Tibial nerve (tissue), 4 donors: ENCODE results near the gene S100A6. TPM values are rescaled to one million over a fixed set of nuclear protein-coding genes. Genes with fewer than 3 reads are reported as not detected.

Source experiments
- DNase-seq, 2 donors: peaks; one replicate each; pipeline ENCODE4 v3.0.0-alpha.2; 2019; ENCODE audit warnings: low spot score in 2 of 2
- H3K27ac ChIP-seq, 4 donors: fragments of 200-600 bp; sonication (generic) in 3 of 4; one replicate each; pipeline ENCODE4 v1.5.1; 2017 to 2019; ENCODE audit warnings: mild to moderate bottlenecking in 1 of 4
- H3K27me3 ChIP-seq, 2 donors: fragments of 200-600 bp; sonication (generic) in 1 of 2; one replicate each; pipeline versions ENCODE4 v1.5.1 to v1.6.0; 2017 to 2019
- H3K36me3 ChIP-seq, 3 donors: fragments of 200-600 bp; sonication (generic); one replicate each; pipeline ENCODE4 v1.5.1; 2018 to 2019
- H3K4me1 ChIP-seq, 4 donors: fragments of 200-600 bp; sonication (generic) in 3 of 4; one replicate each; pipeline ENCODE4 v1.5.1; 2017 to 2019
- H3K4me3 ChIP-seq, 4 donors: fragments of 200-600 bp; sonication (generic) in 3 of 4; one replicate each; pipeline ENCODE4 v1.5.1; 2017 to 2019; ENCODE audit warnings: mild to moderate bottlenecking in 1 of 4, moderate library complexity in 1 of 4
- H3K9me3 ChIP-seq, 4 donors: fragments of 200-600 bp; sonication (generic) in 3 of 4; one replicate each; pipeline ENCODE4 v1.5.1; 2017 to 2019
- EP300 ChIP-seq, 2 donors: sonication (generic); formaldehyde crosslinking; IDR thresholded peaks; one replicate each; pipeline ENCODE4 v1.6.1; 2017; ENCODE audit warnings: antibody characterized with exemption in 2 of 2, mild to moderate bottlenecking in 1 of 2
- POLR2A ChIP-seq, 2 donors: fragments of 450-650 bp; IDR thresholded peaks; one replicate each; pipeline ENCODE4 v1.6.1; 2017; ENCODE audit warnings: antibody characterized with exemption in 2 of 2, mild to moderate bottlenecking in 2 of 2, moderate library complexity in 2 of 2
- WGBS, 2 donors: methylation state at CpG; one replicate each; pipeline ENCODE4 v1.1.5; 2018; 5-methylcytosine and 5-hydroxymethylcytosine counted together
- total RNA-seq, 4 donors: library from RNA; depleted of rRNA; stranded (reverse); fragments of >200 nt; gene quantifications; one replicate each; pipeline ENCODE4 v1.1.0, GENCODE V29; 2016
- TF ChIP-seq, protein P1 (sequence below), 5 experiments: fragments of 200-600 bp in 3 of 5; fragments of 450-650 bp in 2 of 5; sonication (generic) in 3 of 5; IDR thresholded peaks; one replicate each; pipeline ENCODE4 v1.5.1; 2016 to 2019; ENCODE audit warnings: antibody characterized with exemption in 5 of 5, mild to moderate bottlenecking in 3 of 5, moderate library complexity in 2 of 5

S100A6 gene
- total RNA-seq, 4 donors from 2014 or later, result 651 to 1,173 (median 946) TPM

GRCh38 chr1:153567621-153568366 is 32.0 kb upstream of the S100A6 start:
- H3K4me3 ChIP-seq, result peak overlapping the region in 3 of 4 donors; percentile 10 to 23 (median 20)
- WGBS, 2 donors, result 66 to 70% methylated on average over 22 of the region's 22 CpGs
- H3K36me3 ChIP-seq, result no peaks in the 10 kb centered on the region
- H3K27me3 ChIP-seq, result no peaks in the 10 kb centered on the region
- peaks cover 0 to 59% (median 39%) of the 10 kb centered on the region in 4 donors for H3K4me1 ChIP-seq
- no peak for DNase-seq
- no peaks in the 10 kb centered on the region for H3K9me3 ChIP-seq
- TF ChIP-seq POLR2A (IDR thresholded peaks at IDR 0.05), result no peak
- no peak for TF ChIP-seq EP300 (IDR thresholded peaks at IDR 0.05)
- TF ChIP-seq, protein P1, sequence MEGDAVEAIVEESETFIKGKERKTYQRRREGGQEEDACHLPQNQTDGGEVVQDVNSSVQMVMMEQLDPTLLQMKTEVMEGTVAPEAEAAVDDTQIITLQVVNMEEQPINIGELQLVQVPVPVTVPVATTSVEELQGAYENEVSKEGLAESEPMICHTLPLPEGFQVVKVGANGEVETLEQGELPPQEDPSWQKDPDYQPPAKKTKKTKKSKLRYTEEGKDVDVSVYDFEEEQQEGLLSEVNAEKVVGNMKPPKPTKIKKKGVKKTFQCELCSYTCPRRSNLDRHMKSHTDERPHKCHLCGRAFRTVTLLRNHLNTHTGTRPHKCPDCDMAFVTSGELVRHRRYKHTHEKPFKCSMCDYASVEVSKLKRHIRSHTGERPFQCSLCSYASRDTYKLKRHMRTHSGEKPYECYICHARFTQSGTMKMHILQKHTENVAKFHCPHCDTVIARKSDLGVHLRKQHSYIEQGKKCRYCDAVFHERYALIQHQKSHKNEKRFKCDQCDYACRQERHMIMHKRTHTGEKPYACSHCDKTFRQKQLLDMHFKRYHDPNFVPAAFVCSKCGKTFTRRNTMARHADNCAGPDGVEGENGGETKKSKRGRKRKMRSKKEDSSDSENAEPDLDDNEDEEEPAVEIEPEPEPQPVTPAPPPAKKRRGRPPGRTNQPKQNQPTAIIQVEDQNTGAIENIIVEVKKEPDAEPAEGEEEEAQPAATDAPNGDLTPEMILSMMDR (IDR thresholded peaks at IDR 0.05), result no peak
- peak overlapping the region; percentile 59 to 99 (median 91) for H3K27ac ChIP-seq

GRCh38 chr1:153566414-153567371 is 30.9 kb upstream of the S100A6 start:
- peak; percentile 88 to 93 for DNase-seq
- Histone ChIP-seq H3K9me3 (no peaks in the 10 kb centered on the region), H3K4me1 (peaks cover 0 to 48% (median 35%) of the 10 kb centered on the region in 4 donors), H3K27me3 (no peaks in the 10 kb centered on the region), H3K4me3 (no peak overlapping the region), H3K27ac (peak overlapping the region; percentile 59 to 99 (median 91)), H3K36me3 (no peaks in the 10 kb centered on the region)
- 32 to 41% methylated on average over 15 to 16 of the region's 16 CpGs for WGBS, 2 donors
- TF ChIP-seq EP300 (IDR thresholded peaks at IDR 0.05) (peak; percentile 66 to 90), POLR2A (IDR thresholded peaks at IDR 0.05) (peak in 1 of 2 donors; percentile 38)
- TF ChIP-seq, protein P1 (IDR thresholded peaks at IDR 0.05), result peak in 1 of 5 experiments; percentile 36

GRCh38 chr1:153565529-153566374 is 30.0 kb upstream of the S100A6 start, which contains the start of gene S100A2:
S100A2 (minus strand) TSS chr1:153565844; CDS start chr1:153563877, 1,967 bp downstream.
- no peaks in the 10 kb centered on the region for H3K27me3 ChIP-seq
- H3K27ac ChIP-seq, result peak within 1 kb of the TSS; percentile 59 to 99 (median 91)
- no peak within 1 kb of the TSS for H3K4me3 ChIP-seq
- 27 to 34% methylated on average over 6 to 8 of the region's 8 CpGs for WGBS, 2 donors
- H3K36me3 ChIP-seq, result no peaks in the 10 kb centered on the region
- no peaks in the 10 kb centered on the region for H3K9me3 ChIP-seq
- H3K4me1 ChIP-seq, result peaks cover 0 to 48% (median 34%) of the 10 kb centered on the region in 4 donors
- TF ChIP-seq, protein P1 (IDR thresholded peaks at IDR 0.05), result no peak
- no peak for DNase-seq

GRCh38 chr1:153563991-153564390 is 28.2 kb upstream of the S100A6 start:
- no peaks in the 10 kb centered on the region for H3K36me3 ChIP-seq
- H3K27me3 ChIP-seq, result no peaks in the 10 kb centered on the region
- no peaks in the 10 kb centered on the region for H3K9me3 ChIP-seq
- no peak overlapping the region for H3K4me3 ChIP-seq
- H3K27ac ChIP-seq, result peak overlapping the region in 3 of 4 donors; percentile 0 to 99 (median 96)
- no peak for DNase-seq
- 95 to 96% methylated on average over 7 of the region's 7 CpGs for WGBS, 2 donors
- peaks cover 0 to 47% (median 34%) of the 10 kb centered on the region in 4 donors for H3K4me1 ChIP-seq
- TF ChIP-seq, protein P1 (IDR thresholded peaks at IDR 0.05), result no peak
- TF ChIP-seq POLR2A (IDR thresholded peaks at IDR 0.05) (no peak), EP300 (IDR thresholded peaks at IDR 0.05) (no peak)
